Gastrocnemius medialis (tissue), 4 donors: ENCODE measurements around the gene MACROD2.

ENCODE experiments used
- CTCF ChIP-seq, 5 experiments: fragments of 450-650 bp in 3 of 5; fragments of 200-600 bp in 2 of 5; sonication (generic) in 2 of 5; IDR thresholded peaks in 4 of 5; conservative IDR thresholded peaks in 1 of 5; 1 replicate in 4 of 5; 2 replicates in 1 of 5; pipeline ENCODE4 v1.5.1; 2016 to 2019; ENCODE audit warnings: antibody characterized with exemption in 5 of 5, mild to moderate bottlenecking in 3 of 5, moderate library complexity in 3 of 5
- POLR2A ChIP-seq, 2 donors: fragments of 450-650 bp; IDR thresholded peaks; one replicate each; pipeline ENCODE4 v1.6.1; 2017; ENCODE audit warnings: antibody characterized with exemption in 2 of 2, mild to moderate bottlenecking in 2 of 2, moderate library complexity in 2 of 2

- no peak for TF ChIP-seq CTCF (IDR thresholded peaks at IDR 0.05 in 4 of 5, conservative IDR thresholded peaks at IDR 0.05 in 1 of 5)
- TF ChIP-seq POLR2A (IDR thresholded peaks at IDR 0.05): no peak
Measured at GRCh38 chr20:14777591-14777990, 782.3 kb downstream of the MACROD2 start.
